ENCODE measurements around the gene CCDC34.

- TF ChIP-seq CTCF (IDR thresholded peaks at IDR 0.05) = no peak
- no peak for TF ChIP-seq EP300 (IDR thresholded peaks at IDR 0.05)
- no peak for TF ChIP-seq POLR2A (IDR thresholded peaks at IDR 0.05)
- TF ChIP-seq POLR2AphosphoS5 (IDR thresholded peaks at IDR 0.05) = peak; percentile 16 to 81 (median 68)
Observed at GRCh38 chr11:27362749-27363575, at the start of gene CCDC34.

All from stomach (tissue), 4 donors.